HEK293 (cell line): ENCODE results near the gene DGKQ.

Experiments used
- CTCF ChIA-PET: fragments of 350-600 bp; formaldehyde crosslinking; extraction: SDS; loops from one replicate; lab custom pipeline; 2021; ENCODE audit warnings: antibody characterized with exemption; lab: Yijun Ruan, JAX
- POLR2A ChIA-PET: fragments of 300-600 bp; formaldehyde crosslinking; extraction: SDS; loops from one replicate; lab custom pipeline; 2020; ENCODE audit warnings: antibody characterized with exemption, inconsistent platforms; lab: Yijun Ruan, JAX
- H3K27ac ChIP-seq: fragments of 200-500 bp; sonication (Bioruptor generic); 2 replicates; pipeline ENCODE4 v1.5.1; 2014; ENCODE audit warnings: low read depth, low read length, control low read depth, inconsistent platforms; ENCODE audit errors: extremely low read depth
- H3K36me3 ChIP-seq, 2 experiments: fragments of 200-500 bp in 1 of 2; sonication (Bioruptor generic) in 1 of 2; 1 replicate in 1 of 2; 2 replicates in 1 of 2; pipeline ENCODE4 v1.5.1; 2014 to 2017; ENCODE audit warnings: inconsistent platforms in 2 of 2, low read length in 2 of 2; ENCODE audit not compliant: control insufficient read depth in 2 of 2, insufficient read depth in 1 of 2
- H3K4me1 ChIP-seq: fragments of 200-500 bp; sonication (Bioruptor generic); 2 replicates; pipeline ENCODE4 v1.5.1; 2014; ENCODE audit warnings: mild to moderate bottlenecking, low read length, inconsistent platforms; ENCODE audit not compliant: control insufficient read depth, insufficient read depth
- H3K4me3 ChIP-seq: 2 replicates; pipeline ENCODE4 v1.5.1; 2011; ENCODE audit warnings: low read depth, mild to moderate bottlenecking, control low read depth, low read length, moderate library complexity
- H3K9me3 ChIP-seq: fragments of 200-500 bp; sonication (Bioruptor generic); 2 replicates; pipeline ENCODE4 v1.5.1; 2014; ENCODE audit warnings: low read depth, low read length, inconsistent platforms; ENCODE audit not compliant: control insufficient read depth, insufficient read depth
- EGR2 ChIP-seq: fragments of 450-650 bp; formaldehyde crosslinking; IDR thresholded peaks from 2 replicates; pipeline ENCODE4 v1.5.1; 2016; ENCODE audit warnings: low read depth, missing biosample characterization, missing genetic modification characterization
- GLIS1 ChIP-seq: fragments of 450-650 bp; formaldehyde crosslinking; IDR thresholded peaks from 2 replicates; pipeline ENCODE4 v1.5.1; 2016; ENCODE audit warnings: missing biosample characterization, missing genetic modification characterization
- HIC1 ChIP-seq: fragments of 450-650 bp; formaldehyde crosslinking; IDR thresholded peaks from 2 replicates; pipeline ENCODE4 v1.5.1; 2016; ENCODE audit warnings: missing biosample characterization, missing genetic modification characterization
- KLF1 ChIP-seq: fragments of 450-650 bp; formaldehyde crosslinking; IDR thresholded peaks from 2 replicates; pipeline ENCODE4 v1.5.1; 2016; ENCODE audit warnings: missing biosample characterization, missing genetic modification characterization
- PATZ1 ChIP-seq: fragments of 450-650 bp; formaldehyde crosslinking; IDR thresholded peaks from 2 replicates; pipeline ENCODE4 v1.5.1; 2016; ENCODE audit warnings: missing biosample characterization, missing genetic modification characterization
- ZBTB20 ChIP-seq: fragments of 450-650 bp; formaldehyde crosslinking; IDR thresholded peaks from 2 replicates; pipeline ENCODE4 v1.5.1; 2016; ENCODE audit warnings: missing biosample characterization, missing genetic modification characterization
- ZBTB44 ChIP-seq: fragments of 450-650 bp; IDR thresholded peaks from 2 replicates; pipeline ENCODE4 v1.5.1; 2018; ENCODE audit warnings: missing biosample characterization, mild to moderate bottlenecking, missing genetic modification characterization
- ZFHX2 ChIP-seq: fragments of 450-650 bp; formaldehyde crosslinking; conservative IDR thresholded peaks from 2 replicates; pipeline ENCODE4 v1.5.1; 2016; ENCODE audit warnings: missing biosample characterization, missing genetic modification characterization
- ZFP3 ChIP-seq: fragments of 450-650 bp; formaldehyde crosslinking; IDR thresholded peaks from 2 replicates; pipeline ENCODE4 v1.5.1; 2016; ENCODE audit warnings: low read depth, missing biosample characterization, missing genetic modification characterization
- ZFP69B ChIP-seq: fragments of 450-650 bp; formaldehyde crosslinking; IDR thresholded peaks from 2 replicates; pipeline ENCODE4 v1.5.1; 2016; ENCODE audit warnings: missing biosample characterization, missing genetic modification characterization
- ZIC2 ChIP-seq: fragments of 450-650 bp; formaldehyde crosslinking; IDR thresholded peaks from 2 replicates; pipeline ENCODE4 v1.5.1; 2016; ENCODE audit warnings: missing biosample characterization, missing genetic modification characterization
- ZNF140 ChIP-seq: fragments of 450-650 bp; formaldehyde crosslinking; IDR thresholded peaks from 2 replicates; pipeline ENCODE4 v1.5.1; 2016; ENCODE audit warnings: missing biosample characterization, missing genetic modification characterization
- ZNF146 ChIP-seq: fragments of 450-650 bp; formaldehyde crosslinking; IDR thresholded peaks from 2 replicates; pipeline ENCODE4 v1.5.1; 2016; ENCODE audit warnings: missing biosample characterization, missing genetic modification characterization
- ZNF600 ChIP-seq: fragments of 450-650 bp; formaldehyde crosslinking; IDR thresholded peaks from 2 replicates; pipeline ENCODE4 v1.5.1; 2016; ENCODE audit warnings: missing biosample characterization, missing genetic modification characterization
- ZNF623 ChIP-seq: fragments of 450-650 bp; formaldehyde crosslinking; IDR thresholded peaks from 2 replicates; pipeline ENCODE4 v1.5.1; 2016; ENCODE audit warnings: missing biosample characterization, missing genetic modification characterization
- ZNF76 ChIP-seq: fragments of 450-650 bp; formaldehyde crosslinking; IDR thresholded peaks from 2 replicates; pipeline ENCODE4; 2016; ENCODE audit warnings: low read depth, missing biosample characterization, missing genetic modification characterization, borderline replicate concordance
- TF ChIP-seq, protein P1 (sequence below): fragments of 450-650 bp; formaldehyde crosslinking; IDR thresholded peaks from 2 replicates; pipeline ENCODE4 v1.5.1; 2017; ENCODE audit warnings: missing biosample characterization, mild to moderate bottlenecking, missing genetic modification characterization, moderate library complexity

Gene DGKQ

DNA sequence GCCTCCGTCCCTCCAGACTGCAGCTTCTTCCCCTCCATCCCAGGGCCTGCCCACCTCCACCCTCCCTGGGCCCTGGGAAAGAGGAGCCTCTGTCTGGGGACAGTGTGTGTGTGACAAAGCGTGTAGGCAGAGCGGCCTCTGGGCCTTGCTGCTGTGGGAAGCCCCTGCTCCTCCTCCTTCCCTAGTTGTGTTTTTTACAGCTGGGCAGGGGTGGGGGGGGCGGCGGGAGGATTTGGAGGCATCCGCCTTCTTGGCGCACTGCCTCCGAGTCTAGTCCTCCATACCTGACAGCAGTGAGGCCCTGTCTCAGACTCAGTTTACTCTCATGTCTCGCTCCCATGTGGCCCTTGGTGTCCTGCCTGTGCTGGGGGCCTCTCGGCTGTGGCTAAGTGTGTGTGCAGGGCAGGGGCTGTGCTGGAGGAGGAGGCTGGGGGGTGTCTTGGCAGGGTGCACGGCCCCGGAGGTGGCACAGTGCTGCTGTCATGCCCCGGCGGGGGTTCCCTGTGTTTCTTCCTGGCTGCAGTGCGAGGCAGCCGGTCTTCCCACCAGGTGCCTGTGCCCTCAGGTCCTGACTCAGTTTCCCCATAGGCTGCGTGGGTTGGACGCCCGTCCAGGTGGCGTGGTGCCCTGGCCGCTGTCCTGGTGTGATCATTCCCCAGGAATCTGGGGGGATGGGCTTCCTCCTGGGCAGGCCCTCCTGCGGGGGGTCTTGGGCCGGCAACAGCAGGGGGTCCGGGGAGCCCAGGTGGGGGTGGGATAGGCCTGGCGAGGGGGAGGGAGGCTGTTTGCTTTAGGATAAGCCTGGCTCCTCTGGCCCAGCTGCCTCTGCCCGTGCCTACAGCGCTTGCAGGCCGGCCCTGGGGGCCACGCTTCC is 45.0 kb upstream of the DGKQ start:
- Histone ChIP-seq H3K36me3 (peaks cover 0 to 6% of the 10 kb centered on the region in 2 experiments; a peak in 1 of 3 replicates), H3K4me1 (no peaks in the 10 kb centered on the region), H3K9me3 (no peaks in the 10 kb centered on the region), H3K27ac (no peak overlapping the region), H3K4me3 (no peak overlapping the region)
- no peak for TF ChIP-seq ZNF140
- TF ChIP-seq KLF1 (tag by site-specific recombination): peak; percentile 27; the same call in 1 of the 2 replicates
- TF ChIP-seq, protein P1, sequence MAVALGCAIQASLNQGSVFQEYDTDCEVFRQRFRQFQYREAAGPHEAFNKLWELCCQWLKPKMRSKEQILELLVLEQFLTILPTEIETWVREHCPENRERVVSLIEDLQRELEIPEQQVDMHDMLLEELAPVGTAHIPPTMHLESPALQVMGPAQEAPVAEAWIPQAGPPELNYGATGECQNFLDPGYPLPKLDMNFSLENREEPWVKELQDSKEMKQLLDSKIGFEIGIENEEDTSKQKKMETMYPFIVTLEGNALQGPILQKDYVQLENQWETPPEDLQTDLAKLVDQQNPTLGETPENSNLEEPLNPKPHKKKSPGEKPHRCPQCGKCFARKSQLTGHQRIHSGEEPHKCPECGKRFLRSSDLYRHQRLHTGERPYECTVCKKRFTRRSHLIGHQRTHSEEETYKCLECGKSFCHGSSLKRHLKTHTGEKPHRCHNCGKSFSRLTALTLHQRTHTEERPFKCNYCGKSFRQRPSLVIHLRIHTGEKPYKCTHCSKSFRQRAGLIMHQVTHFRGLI (tag by site-specific recombination): no peak
- no peak for TF ChIP-seq ZFP69B
- no peak for TF ChIP-seq ZBTB20 (tag by site-specific recombination)
- TF ChIP-seq ZNF76: no peak
- TF ChIP-seq ZNF600: 0 out of 2 replicates have a peak, but pooled peaks have one; percentile 10
- TF ChIP-seq ZIC2 (tag by site-specific recombination): peak; percentile 88
- 0 out of 2 replicates have a peak, but pooled peaks have one; percentile 24 for TF ChIP-seq HIC1 (tag by site-specific recombination)
- peak; percentile 6; the same call in 1 of the 2 replicates for TF ChIP-seq EGR2 (tag by site-specific recombination)
- peak; percentile 44 for TF ChIP-seq ZFHX2 (tag by site-specific recombination)
- peak; percentile 78 for TF ChIP-seq GLIS1
- no peak for TF ChIP-seq ZFP3 (tag by site-specific recombination)
- TF ChIP-seq ZBTB44 (tag by site-specific recombination): no peak
- 0 out of 2 replicates have a peak, but pooled peaks have one; percentile 24 for TF ChIP-seq PATZ1 (tag by site-specific recombination)
- TF ChIP-seq ZNF623: no peak
- CTCF ChIA-PET: interaction anchor here (0.7 kb wide), 1 partner anchor 334 kb away, joined by 3 read pairs; no protein-coding TSS in a partner anchor
- POLR2A ChIA-PET: no interaction called here

DNA sequence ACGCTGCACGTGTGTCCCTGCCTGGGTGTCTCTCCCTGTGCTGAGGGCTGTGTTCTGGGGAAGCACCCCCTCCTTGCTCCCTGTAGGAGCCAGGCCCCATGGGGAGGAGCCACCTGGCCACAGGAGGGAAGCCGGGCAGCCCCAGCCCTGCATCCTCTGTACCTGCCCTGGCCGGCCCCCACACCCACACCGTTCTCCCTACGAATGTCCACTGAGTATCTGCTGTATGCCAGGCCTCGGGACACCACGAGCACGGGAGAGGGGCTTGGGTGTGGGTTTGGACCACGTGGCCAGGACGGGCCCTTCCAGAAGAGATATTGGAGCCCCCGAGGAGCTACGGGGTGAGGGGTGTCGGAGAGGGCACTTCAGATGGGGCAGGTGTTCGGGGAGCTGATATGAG is 44.3 kb upstream of the DGKQ start:
- H3K36me3 ChIP-seq: peaks cover 0 to 13% of the 10 kb centered on the region in 2 experiments; a peak in 1 of 3 replicates
- H3K4me3 ChIP-seq: no peak overlapping the region
- H3K9me3 ChIP-seq: no peaks in the 10 kb centered on the region
- no peaks in the 10 kb centered on the region for H3K4me1 ChIP-seq
- TF ChIP-seq ZNF146 (tag by site-specific recombination) (no peak), GLIS1 (peak; percentile 40; the same call in 1 of the 2 replicates)
- TF ChIP-seq, all 188 proteins: peak for 1
- POLR2A ChIA-PET: no interaction called here
- no peak overlapping the region for H3K27ac ChIP-seq
- CTCF ChIA-PET: interaction anchor here (0.7 kb wide), 1 partner anchor 333 kb away, joined by 3 read pairs; no protein-coding TSS in a partner anchor
